K562 (cell line): ENCODE data around the gene ATP8B4. TPM values are rescaled to one million over a fixed set of nuclear protein-coding genes. Genes with fewer than 3 reads are reported as not detected.

ENCODE experiments used
- CREB1 ChIP-seq, 2 experiments: sonication (generic) in 1 of 2; formaldehyde crosslinking in 1 of 2; IDR thresholded peaks; 2 replicates each; pipeline versions ENCODE4 v1.6.1 to v1.8.0; 2012 to 2022; ENCODE audit warnings: inconsistent platforms in 1 of 2, mild to moderate bottlenecking in 1 of 2, missing genetic modification reagents in 1 of 2, moderate library complexity in 1 of 2
- ESRRB ChIP-seq: fragments of 250-450 bp; sonication (Bioruptor Pico); IDR thresholded peaks from 2 replicates; pipeline ENCODE4 v1.5.0; 2020; ENCODE audit warnings: mild to moderate bottlenecking, moderate library complexity, borderline replicate concordance
- HDAC3 ChIP-seq: fragments of 450-650 bp; IDR thresholded peaks from 2 replicates; pipeline ENCODE4 v1.6.1; 2018; ENCODE audit warnings: borderline replicate concordance, mild to moderate bottlenecking, moderate library complexity; ENCODE audit not compliant: partially characterized antibody
- HDAC6 ChIP-seq: IDR thresholded peaks from 2 replicates; pipeline ENCODE4 v1.6.1; 2012; ENCODE audit warnings: low read depth, mild to moderate bottlenecking, control low read depth, inconsistent platforms, low read length, moderate library complexity
- HMG20B ChIP-seq: fragments of 250-450 bp; sonication (Bioruptor Pico); IDR thresholded peaks from 2 replicates; pipeline ENCODE4 v1.5.0; 2021; ENCODE audit warnings: mild to moderate bottlenecking
- HOXB6 ChIP-seq: fragments of 250-450 bp; sonication (Bioruptor Pico); IDR thresholded peaks from 2 replicates; pipeline ENCODE4 v1.5.1; 2022; ENCODE audit warnings: mild to moderate bottlenecking, borderline replicate concordance
- KLF6 ChIP-seq: fragments of 250-450 bp; sonication (Bioruptor Pico); IDR thresholded peaks from 2 replicates; pipeline ENCODE4 v1.4.0; 2020; ENCODE audit warnings: mild to moderate bottlenecking, moderate library complexity, borderline replicate concordance
- MCM5 ChIP-seq: fragments of 450-650 bp; IDR thresholded peaks from 2 replicates; pipeline ENCODE4 v1.6.1; 2016; ENCODE audit warnings: low read depth
- MEIS2 ChIP-seq: fragments of 450-650 bp; IDR thresholded peaks from 2 replicates; pipeline ENCODE4 v1.6.1; 2014; ENCODE audit warnings: mild to moderate bottlenecking; ENCODE audit not compliant: partially characterized antibody
- POLR3G ChIP-seq: IDR thresholded peaks from 2 replicates; pipeline ENCODE4 v1.6.1; 2011; ENCODE audit not compliant: insufficient read length, insufficient replicate concordance; ENCODE audit errors: extremely low read depth
- RBM14 ChIP-seq: fragments of 200-400 bp; formaldehyde crosslinking; IDR thresholded peaks from 2 replicates; pipeline ENCODE4 v1.6.1; 2018; ENCODE audit warnings: low read depth, mild to moderate bottlenecking, low read length, moderate library complexity, borderline replicate concordance; ENCODE audit not compliant: insufficient read depth
- REST ChIP-seq, 2 experiments: fragments of 450-650 bp; formaldehyde crosslinking in 1 of 2; IDR thresholded peaks; 2 replicates each; pipeline versions ENCODE4 v1.4.0 to v1.6.1; 2014 to 2020; ENCODE audit warnings: mild to moderate bottlenecking in 2 of 2, borderline replicate concordance in 1 of 2, low read depth in 1 of 2
- SFPQ ChIP-seq: fragments of 200-400 bp; formaldehyde crosslinking; IDR thresholded peaks from 2 replicates; pipeline ENCODE4 v1.6.1; 2017; ENCODE audit warnings: mild to moderate bottlenecking, low read depth, low read length, moderate library complexity
- SMARCA4 ChIP-seq: fragments of 450-650 bp; IDR thresholded peaks from 2 replicates; pipeline ENCODE4 v1.6.1; 2016
- SMARCC2 ChIP-seq: fragments of 450-650 bp; IDR thresholded peaks from 2 replicates; pipeline ENCODE4 v1.6.1; 2017; ENCODE audit warnings: antibody characterized with exemption, moderate library complexity, mild to moderate bottlenecking, low read depth
- SMARCE1 ChIP-seq: fragments of 450-650 bp; IDR thresholded peaks from 2 replicates; pipeline ENCODE4 v1.7.1; 2016; ENCODE audit warnings: mild to moderate bottlenecking
- SRSF9 ChIP-seq: fragments of 200-400 bp; formaldehyde crosslinking; IDR thresholded peaks from 2 replicates; pipeline ENCODE4 v1.6.1; 2017; ENCODE audit warnings: low read depth, low read length, borderline replicate concordance
- ZNF121 ChIP-seq: sonication (generic); formaldehyde crosslinking; conservative IDR thresholded peaks from 2 replicates; pipeline ENCODE4 v1.8.0; 2022; ENCODE audit warnings: missing genetic modification reagents
- ZNF24 ChIP-seq: fragments of 450-650 bp; IDR thresholded peaks from 2 replicates; pipeline ENCODE4 v1.6.1; 2016
- polyA plus RNA-seq, 8 experiments: library from polyadenylated mRNA; depleted of rRNA in 4 of 8; stranded (reverse) in 5 of 8; unstranded in 3 of 8; fragments of >200 nt; fragmentation: Nextera tagmentation in 2 of 8; fragmentation: Illumina TruSeq in 1 of 8; extraction: Ambion mirVana in 2 of 8; extraction: Trizol in 1 of 8; gene quantifications; 2 replicates each; pipeline versions ENCODE4 v1.2.1 to v1.2.3, GENCODE V29; 2011 to 2014; ENCODE audit warnings: inconsistent platforms in 1 of 8, missing spikeins in 1 of 8
- total RNA-seq, 7 experiments: library from RNA; depleted of rRNA in 6 of 7; stranded (reverse); fragments of >200 nt in 6 of 7; fragmentation: Illumina TruSeq in 2 of 7; extraction: Trizol in 2 of 7; gene quantifications; 2 replicates each; pipeline versions ENCODE4 v1.2.1 to v1.2.3, GENCODE V29; 2011 to 2021; ENCODE audit warnings: low replicate concordance in 1 of 7

Gene ATP8B4
- total and polyA plus RNA-seq, 9 of the 15 experiments (the other 6 are each of a cell fraction or from before 2014, with no cell fraction given), result 0.14 to 2.5 (median 0.44) TPM

GRCh38 chr15:50137330-50137761 lies 18.3 kb upstream of the ATP8B4 start (continued):
- TF ChIP-seq SRSF9 (no peak), SMARCC2 (peak; percentile 80; the same call in 1 of the 2 replicates), ESRRB (CRISPR knock-in tag) (no peak), HMG20B (CRISPR knock-in tag) (no peak), HDAC6 (no peak), ZNF24 (0 out of 2 replicates have a peak, but pooled peaks have one; percentile 10), POLR3G (no peak), SMARCA4 (peak; percentile 91), REST (IDR thresholded peaks at IDR 0.05; ENCODE audit: borderline replicate concordance) (no peak), REST (CRISPR knock-in tag; IDR thresholded peaks at IDR 0.05; ENCODE audit: low read depth) (no peak), HOXB6 (CRISPR knock-in tag) (no peak), SMARCE1 (peak; percentile 93), HDAC3 (no peak), CREB1 (IDR thresholded peaks at IDR 0.05) (peak; percentile 80), CREB1 (CRISPR knock-in tag; IDR thresholded peaks at IDR 0.05) (peak; percentile 78), MEIS2 (peak; percentile 100), ZNF121 (CRISPR knock-in tag) (no peak), MCM5 (no peak), KLF6 (no peak), RBM14 (no peak), SFPQ (no peak)
